ENCODE results near the gene TMC6. TPM values are rescaled to one million over a fixed set of nuclear protein-coding genes. Genes with fewer than 3 reads are reported as not detected.
"Not testable (repeated sequence)": the region's sequence is repeated elsewhere in the genome, so short reads cannot be mapped to it uniquely, and the experiment has no call there.

Gene TMC6
- total RNA-seq, 8 experiments from 2014 or later: 0.67 to 18.6 (median 5.2) TPM

DNA sequence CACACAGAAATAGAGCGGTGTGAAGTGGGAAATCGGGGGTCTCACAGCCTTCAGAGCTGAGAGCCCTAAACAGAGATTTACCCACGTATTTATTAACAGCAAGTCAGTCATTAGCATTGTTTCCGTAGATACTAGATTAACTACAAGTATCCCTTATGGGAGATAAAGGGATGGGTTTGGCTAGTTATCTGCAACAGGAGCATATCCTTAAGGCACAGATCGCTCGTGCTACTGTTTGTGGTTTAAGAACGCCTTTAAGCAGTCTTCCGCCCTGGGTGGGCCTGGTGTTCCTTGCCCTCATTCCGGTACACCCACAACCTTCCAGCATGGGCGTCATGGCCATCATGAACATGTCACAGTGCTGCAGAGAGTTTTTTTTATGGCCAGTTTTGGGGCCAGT, 27.0 kb downstream of the TMC6 start:
- peaks cover 0 to 9% of the 10 kb centered on the region in 2 donors for H3K4me1 ChIP-seq (replicated peaks in 1 of 2)
- H3K27ac ChIP-seq: no peak overlapping the region
- ATAC-seq (replicated peaks in 6 of 8): no peak
- in situ Hi-C loops (cut with MboI; ENCODE audit: low pct_unique_long_range_greater_than_20kb in 2 of 9, low sequenced_read_pairs in 9 of 9, unreplicated experiment in 9 of 9): no loop called here
- H3K4me3 ChIP-seq: no peak overlapping the region
- WGBS, 10 experiments: 90 to 100% (median 96%) methylated on average over 2 to 8 of the region's 10 CpGs; no CpG with 5 or more reads in 1 of the 10 experiments

DNA sequence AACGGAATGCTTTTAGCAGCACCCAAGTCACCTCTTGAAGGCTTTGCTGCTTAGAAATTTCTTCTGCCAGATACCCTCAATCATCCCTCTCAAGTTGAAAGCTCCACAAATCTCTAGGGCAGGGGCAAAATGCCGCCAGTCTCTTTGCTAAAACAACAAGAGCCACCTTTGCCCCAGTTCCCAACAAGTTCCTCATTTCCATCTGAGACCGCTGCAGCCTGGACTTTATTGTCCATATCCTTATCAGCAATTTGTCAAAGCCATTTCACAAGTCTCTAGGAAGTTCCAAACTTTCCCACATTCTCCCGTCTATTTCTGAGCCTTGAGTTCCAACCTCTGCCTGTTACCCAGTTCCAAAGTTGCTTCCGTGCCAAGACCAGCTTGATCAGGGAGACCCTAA, 27.4 kb downstream of the TMC6 start:
- 67 to 100% (median 100%) methylated on average over 1 to 4 of the region's 5 CpGs; no CpG with 5 or more reads in 1 of the 10 experiments for WGBS, 10 experiments
- no peak overlapping the region for H3K4me3 ChIP-seq
- ATAC-seq (replicated peaks in 6 of 8): no peak
- H3K27ac ChIP-seq: no peak overlapping the region
- in situ Hi-C loops (cut with MboI; ENCODE audit: low pct_unique_long_range_greater_than_20kb in 2 of 9, low sequenced_read_pairs in 9 of 9, unreplicated experiment in 9 of 9): no loop called here
- peaks cover 0 to 8% of the 10 kb centered on the region in 2 donors for H3K4me1 ChIP-seq (replicated peaks in 1 of 2)

DNA sequence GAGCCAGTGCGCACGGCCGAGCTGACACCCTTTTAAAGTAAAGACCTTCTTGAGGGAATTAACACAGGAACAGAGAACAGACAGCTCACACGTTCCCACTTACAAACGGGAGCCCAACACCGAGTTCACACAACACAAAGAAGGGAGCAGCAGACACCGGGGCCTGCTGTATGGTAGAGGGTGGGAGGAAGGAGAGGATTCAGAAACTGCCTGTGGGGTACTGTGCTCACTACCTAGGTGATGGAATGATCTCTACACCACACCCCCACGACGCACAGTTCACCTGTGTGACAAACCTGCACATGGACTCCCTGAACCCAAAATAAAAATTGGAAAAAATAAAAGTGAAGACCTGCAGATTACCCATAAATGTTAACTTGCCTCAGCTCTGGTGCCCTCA, 32.5 kb downstream of the TMC6 start:
- Histone ChIP-seq H3K4me1 (replicated peaks in 1 of 2) (no peaks in the 10 kb centered on the region), H3K4me3 (no peak overlapping the region), H3K27ac (no peak overlapping the region)
- no peak for ATAC-seq (replicated peaks in 6 of 8)
- WGBS, 10 experiments: 85 to 100% (median 93%) methylated on average over 3 to 5 of the region's 9 CpGs; no CpG with 5 or more reads in 5 of the 10 experiments
- in situ Hi-C loops (cut with MboI; ENCODE audit: low pct_unique_long_range_greater_than_20kb in 2 of 9, low sequenced_read_pairs in 9 of 9, unreplicated experiment in 9 of 9): no loop called here

DNA sequence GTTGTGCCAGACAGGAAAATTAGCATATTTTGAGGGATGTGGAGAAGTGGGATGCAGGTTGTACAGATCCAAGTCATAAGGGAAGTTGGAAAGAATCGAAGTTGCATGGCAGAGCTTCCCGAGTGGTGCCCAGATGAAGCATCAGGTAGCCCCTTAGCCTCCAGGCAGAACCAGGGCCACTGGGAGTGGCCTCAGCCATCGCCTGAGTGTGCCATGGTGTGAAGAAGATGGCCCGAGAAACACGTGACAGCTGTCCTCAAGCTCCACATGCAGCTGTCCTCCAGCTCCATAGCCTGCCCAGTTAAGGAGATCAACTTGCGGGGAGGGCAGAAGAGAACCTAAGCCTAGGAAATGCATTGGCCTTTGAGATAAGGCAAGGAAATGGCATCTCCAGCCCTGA, 33.5 kb downstream of the TMC6 start:
- no peak overlapping the region for H3K4me3 ChIP-seq
- ATAC-seq (replicated peaks in 6 of 8): no peak
- no peak overlapping the region for H3K27ac ChIP-seq
- 93 to 100% (median 100%) methylated on average over 1 to 2 of the region's 6 CpGs; no CpG with 5 or more reads in 6 of the 10 experiments for WGBS, 10 experiments
- H3K4me1 ChIP-seq (replicated peaks in 1 of 2): no peaks in the 10 kb centered on the region
- in situ Hi-C loops (cut with MboI; ENCODE audit: low pct_unique_long_range_greater_than_20kb in 2 of 9, low sequenced_read_pairs in 9 of 9, unreplicated experiment in 9 of 9): no loop called here

GRCh38 chr17:78092794-78093324, 35.7 kb downstream of the TMC6 start:
- no peaks in the 10 kb centered on the region for H3K4me1 ChIP-seq (replicated peaks in 1 of 2)
- H3K4me3 ChIP-seq: no peak overlapping the region
- 47 to 100% (median 90%) methylated on average over 1 to 6 of the region's 6 CpGs for WGBS, 10 experiments
- in situ Hi-C loops (cut with MboI; ENCODE audit: low pct_unique_long_range_greater_than_20kb in 2 of 9, low sequenced_read_pairs in 9 of 9, unreplicated experiment in 9 of 9): no loop called here
- H3K27ac ChIP-seq: no peak overlapping the region
- ATAC-seq (replicated peaks in 6 of 8): no peak

DNA sequence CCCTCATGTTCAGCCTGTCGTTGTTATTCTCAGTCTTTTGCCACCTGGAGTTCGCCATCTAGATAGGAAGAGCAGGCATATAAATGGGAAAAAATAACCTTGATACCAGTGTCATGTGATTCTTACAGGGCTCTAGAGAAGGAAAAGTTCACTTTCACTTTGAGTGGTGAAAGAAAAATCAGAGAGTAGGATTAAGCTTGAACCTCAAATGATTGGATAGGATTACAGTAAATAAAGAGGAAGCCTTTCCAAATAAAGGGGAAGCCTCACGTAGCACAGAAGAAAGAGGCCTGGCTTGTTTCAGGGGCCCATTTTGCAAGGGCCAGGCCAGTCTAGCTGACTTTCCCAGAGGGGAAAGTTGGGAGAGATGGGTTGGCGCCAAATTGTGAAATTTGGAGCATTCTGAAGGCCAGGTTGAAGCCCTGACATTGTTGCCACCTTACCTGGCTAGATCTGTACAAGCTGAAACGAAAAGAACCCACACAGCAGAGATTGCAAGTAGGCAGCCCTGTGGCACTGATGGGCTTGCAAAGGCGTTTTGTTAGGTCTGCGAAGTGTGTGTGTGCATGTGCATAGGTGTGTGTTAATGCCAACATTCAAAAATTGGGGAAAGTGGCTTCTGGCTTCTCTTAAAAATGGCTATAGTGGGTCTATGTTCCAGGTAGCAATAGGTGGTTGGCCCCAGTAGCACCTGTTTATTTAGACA, 38.8 kb downstream of the TMC6 start:
- Histone ChIP-seq H3K4me1 (replicated peaks in 1 of 2) (no peaks in the 10 kb centered on the region), H3K27ac (no peak overlapping the region), H3K4me3 (no peak overlapping the region)
- ATAC-seq (replicated peaks in 6 of 8): no peak
- WGBS, 10 experiments: 57 to 100% (median 80%) methylated on average over 2 to 5 of the region's 7 CpGs; no CpG with 5 or more reads in 1 of the 10 experiments
- in situ Hi-C loops (cut with MboI; ENCODE audit: low pct_unique_long_range_greater_than_20kb in 2 of 9, low sequenced_read_pairs in 9 of 9, unreplicated experiment in 9 of 9): no loop called here

- Histone ChIP-seq H3K4me3 (no peak overlapping the region), H3K27ac (no peak overlapping the region), H3K4me1 (replicated peaks in 1 of 2) (no peaks in the 10 kb centered on the region)
- 83 to 100% (median 100%) methylated on average over 1 of the region's 1 CpG; no CpG with 5 or more reads in 2 of the 10 experiments for WGBS, 10 experiments
- no peak for ATAC-seq (replicated peaks in 6 of 8)
- in situ Hi-C loops (cut with MboI; ENCODE audit: low pct_unique_long_range_greater_than_20kb in 2 of 9, low sequenced_read_pairs in 9 of 9, unreplicated experiment in 9 of 9): no loop called here
Measured at GRCh38 chr17:78088529-78088928, 40.0 kb downstream of the TMC6 start.

GRCh38 chr17:78086740-78087139, 41.8 kb downstream of the TMC6 start:
- Histone ChIP-seq H3K4me1 (replicated peaks in 1 of 2) (no peaks in the 10 kb centered on the region), H3K4me3 (no peak overlapping the region), H3K27ac (no peak overlapping the region)
- in situ Hi-C loops (cut with MboI; ENCODE audit: low pct_unique_long_range_greater_than_20kb in 2 of 9, low sequenced_read_pairs in 9 of 9, unreplicated experiment in 9 of 9): no loop called here
- ATAC-seq (replicated peaks in 6 of 8): no peak
- WGBS, 10 experiments: 83 to 100% (median 95%) methylated on average over 1 to 8 of the region's 13 CpGs; no CpG with 5 or more reads in 7 of the 10 experiments

DNA sequence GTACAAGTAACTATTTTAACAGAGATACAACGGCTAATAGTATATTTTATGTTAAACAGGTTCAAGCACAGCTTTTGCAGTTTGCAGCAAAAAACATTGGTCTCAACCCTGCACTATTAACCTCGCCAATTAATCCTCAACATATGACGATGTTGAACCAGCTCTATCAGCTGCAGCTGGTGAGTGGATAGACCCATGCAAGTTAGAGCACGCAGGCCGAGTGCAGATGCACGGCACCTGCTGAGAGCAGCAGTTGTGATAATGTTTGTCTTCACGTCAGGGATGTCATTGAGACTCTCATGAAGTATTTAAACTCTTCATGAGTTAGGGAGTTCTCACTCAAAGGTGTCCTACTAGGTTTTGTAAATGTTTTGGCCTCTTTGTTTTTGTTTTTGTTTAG, 45.6 kb downstream of the TMC6 start:
- H3K4me1 ChIP-seq (replicated peaks in 1 of 2): no peaks in the 10 kb centered on the region
- no peak overlapping the region for H3K4me3 ChIP-seq
- no peak overlapping the region for H3K27ac ChIP-seq
- 44 to 100% (median 90%) methylated on average over 2 to 6 of the region's 7 CpGs for WGBS, 10 experiments
- in situ Hi-C loops (cut with MboI; ENCODE audit: low pct_unique_long_range_greater_than_20kb in 2 of 9, low sequenced_read_pairs in 9 of 9, unreplicated experiment in 9 of 9): no loop called here
- ATAC-seq (replicated peaks in 6 of 8): no peak

GRCh38 chr17:78082355-78082872, 46.1 kb downstream of the TMC6 start:
- H3K27ac ChIP-seq; H3K4me1 ChIP-seq (replicated peaks in 1 of 2); H3K4me3 ChIP-seq; in situ Hi-C loops (cut with MboI; ENCODE audit: low pct_unique_long_range_greater_than_20kb in 2 of 9, low sequenced_read_pairs in 9 of 9, unreplicated experiment in 9 of 9); ATAC-seq (replicated peaks in 6 of 8): not testable (repeated sequence)
- 47 to 100% (median 80%) methylated on average over 1 to 4 of the region's 5 CpGs; no CpG with 5 or more reads in 3 of the 10 experiments for WGBS, 10 experiments

DNA sequence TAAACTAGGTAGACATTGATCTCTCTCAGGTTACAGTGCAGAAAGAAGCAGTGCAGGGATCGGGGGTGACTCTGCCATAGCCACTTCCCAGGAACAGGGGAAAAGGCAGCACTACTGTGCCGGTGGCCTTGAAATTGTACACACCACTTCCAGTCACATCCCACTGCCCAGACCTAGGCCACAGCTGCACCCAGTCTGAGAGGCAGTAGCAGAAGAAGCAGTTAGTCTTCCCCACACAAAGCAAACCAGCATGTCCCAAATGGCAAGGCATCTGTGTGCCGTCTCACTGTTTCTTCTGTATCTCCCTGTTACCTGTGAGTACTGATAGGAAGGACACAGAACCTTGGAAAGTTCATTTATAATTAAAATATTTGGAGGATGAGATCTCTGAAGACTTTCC, 47.0 kb downstream of the TMC6 start:
- in situ Hi-C loops (cut with MboI; ENCODE audit: low pct_unique_long_range_greater_than_20kb in 2 of 9, low sequenced_read_pairs in 9 of 9, unreplicated experiment in 9 of 9): no loop called here
- WGBS, 10 experiments: 90 to 100% (median 94%) methylated on average over 1 to 3 of the region's 3 CpGs; no CpG with 5 or more reads in 5 of the 10 experiments

DNA sequence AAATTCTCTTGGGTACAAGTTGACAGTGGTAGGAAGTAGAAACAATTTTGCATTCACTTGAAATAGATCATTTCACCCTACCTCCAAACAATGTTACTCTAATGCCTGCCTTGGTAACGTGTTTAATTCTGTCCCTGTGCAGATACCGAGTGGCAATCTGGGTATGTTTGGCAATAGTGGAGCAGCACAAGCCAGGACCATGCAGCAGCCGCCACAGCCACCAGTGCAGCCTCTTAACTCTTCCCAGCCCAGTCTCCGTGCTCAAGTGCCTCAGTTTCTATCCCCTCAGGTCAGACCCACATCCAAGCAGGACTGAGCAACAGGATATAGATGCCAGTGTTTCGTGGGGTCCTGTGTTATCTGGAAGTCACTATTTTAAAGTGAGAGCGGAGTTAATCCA, 49.3 kb downstream of the TMC6 start:
- H3K27ac ChIP-seq: no peak overlapping the region
- H3K4me3 ChIP-seq: no peak overlapping the region
- in situ Hi-C loops (cut with MboI; ENCODE audit: low pct_unique_long_range_greater_than_20kb in 2 of 9, low sequenced_read_pairs in 9 of 9, unreplicated experiment in 9 of 9): no loop called here
- WGBS, 10 experiments: 63 to 100% (median 91%) methylated on average over 1 to 6 of the region's 6 CpGs; no CpG with 5 or more reads in 2 of the 10 experiments
- no peak for ATAC-seq (replicated peaks in 6 of 8)
- H3K4me1 ChIP-seq (replicated peaks in 1 of 2): no peaks in the 10 kb centered on the region

More for the DNA sequence above, 47.0 kb downstream of the TMC6 start:
- ATAC-seq (replicated peaks in 6 of 8): no peak
- no peak overlapping the region for H3K27ac ChIP-seq
- H3K4me3 ChIP-seq: no peak overlapping the region
- H3K4me1 ChIP-seq (replicated peaks in 1 of 2): no peaks in the 10 kb centered on the region

DNA sequence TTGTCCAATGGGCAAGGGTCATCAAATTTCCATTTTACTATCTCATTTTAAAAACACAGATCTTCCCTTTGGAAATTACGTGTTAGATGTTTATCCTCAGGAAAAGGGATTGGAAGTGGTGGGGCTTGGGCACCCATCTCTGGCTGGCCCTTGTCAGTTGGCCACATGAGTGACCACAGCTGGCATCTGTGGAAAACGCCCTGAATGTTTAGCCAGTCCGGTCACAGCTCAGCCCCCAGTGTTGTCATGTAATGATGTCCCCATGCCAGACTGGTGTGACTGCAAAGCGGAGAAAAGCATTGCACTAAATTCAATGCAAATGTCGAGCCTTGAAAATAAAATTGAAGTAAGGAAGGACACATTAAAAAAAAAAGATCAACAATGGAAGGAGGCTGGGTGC, 53.0 kb downstream of the TMC6 start:
- no peak for ATAC-seq (replicated peaks in 6 of 8)
- no peaks in the 10 kb centered on the region for H3K4me1 ChIP-seq (replicated peaks in 1 of 2)
- no peak overlapping the region for H3K27ac ChIP-seq
- in situ Hi-C loops (cut with MboI; ENCODE audit: low pct_unique_long_range_greater_than_20kb in 2 of 9, low sequenced_read_pairs in 9 of 9, unreplicated experiment in 9 of 9): no loop called here
- WGBS, 10 experiments: 60 to 100% (median 96%) methylated on average over 1 to 5 of the region's 5 CpGs; no CpG with 5 or more reads in 1 of the 10 experiments
- H3K4me3 ChIP-seq: no peak overlapping the region
